Measurements from ENCODE around the gene MYOC. TPM values are rescaled to one million over a fixed set of nuclear protein-coding genes. Genes with fewer than 3 reads are reported as not detected.

MYOC gene
- total RNA-seq, 3 donors from 2014 or later = 0.75 to 3.8 (median 0.75) TPM

DNA sequence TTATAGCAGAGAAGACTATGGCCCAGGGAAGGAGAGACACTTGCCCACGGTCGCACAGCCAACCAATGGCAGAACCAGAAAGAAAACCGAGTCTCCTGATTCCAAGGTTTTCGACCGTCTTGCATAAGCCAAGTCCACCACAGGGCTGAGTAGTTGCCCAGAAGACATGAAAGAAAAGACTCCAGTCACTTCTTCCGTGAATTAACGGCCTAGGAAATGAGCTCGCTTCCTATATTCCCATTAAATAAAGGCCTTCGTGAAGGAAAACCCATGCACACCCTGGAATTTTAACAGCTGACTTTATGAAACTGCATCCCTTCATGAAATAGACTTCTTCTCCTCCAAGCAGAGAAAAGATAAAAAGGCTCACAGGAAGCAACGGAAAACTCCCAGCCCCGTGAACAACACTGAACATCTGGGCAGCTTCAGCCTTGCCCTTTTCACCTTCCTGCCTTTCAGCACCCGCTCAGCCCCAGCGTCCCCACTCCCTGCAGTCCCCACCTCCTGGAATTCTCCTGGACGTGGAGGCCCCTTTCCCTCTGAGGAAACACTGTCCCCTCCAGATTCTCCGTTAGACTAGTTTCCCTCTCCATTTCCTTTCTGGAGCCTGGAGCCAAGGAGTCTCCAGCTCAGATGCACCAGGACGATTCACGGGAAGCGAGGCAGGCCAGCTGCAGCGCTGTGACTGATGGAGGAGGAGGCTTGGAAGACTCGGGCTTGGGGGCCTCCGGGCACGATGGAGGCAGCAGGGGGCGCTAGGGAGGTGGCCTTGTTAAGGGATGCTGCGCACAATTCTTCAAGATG is 2.7 kb upstream of the MYOC start:
- Histone ChIP-seq H3K36me3 (ENCODE audit: low read depth) (no peaks in the 10 kb centered on the region), H3K4me3 (no peak overlapping the region), H3K9me3 (no peaks in the 10 kb centered on the region), H3K4me1 (ENCODE audit: low read depth) (no peaks in the 10 kb centered on the region)
- DNase-seq (peak; percentile 62 to 71 (median 63)), ATAC-seq (peak; percentile 62)
- TF ChIP-seq, protein P1, sequence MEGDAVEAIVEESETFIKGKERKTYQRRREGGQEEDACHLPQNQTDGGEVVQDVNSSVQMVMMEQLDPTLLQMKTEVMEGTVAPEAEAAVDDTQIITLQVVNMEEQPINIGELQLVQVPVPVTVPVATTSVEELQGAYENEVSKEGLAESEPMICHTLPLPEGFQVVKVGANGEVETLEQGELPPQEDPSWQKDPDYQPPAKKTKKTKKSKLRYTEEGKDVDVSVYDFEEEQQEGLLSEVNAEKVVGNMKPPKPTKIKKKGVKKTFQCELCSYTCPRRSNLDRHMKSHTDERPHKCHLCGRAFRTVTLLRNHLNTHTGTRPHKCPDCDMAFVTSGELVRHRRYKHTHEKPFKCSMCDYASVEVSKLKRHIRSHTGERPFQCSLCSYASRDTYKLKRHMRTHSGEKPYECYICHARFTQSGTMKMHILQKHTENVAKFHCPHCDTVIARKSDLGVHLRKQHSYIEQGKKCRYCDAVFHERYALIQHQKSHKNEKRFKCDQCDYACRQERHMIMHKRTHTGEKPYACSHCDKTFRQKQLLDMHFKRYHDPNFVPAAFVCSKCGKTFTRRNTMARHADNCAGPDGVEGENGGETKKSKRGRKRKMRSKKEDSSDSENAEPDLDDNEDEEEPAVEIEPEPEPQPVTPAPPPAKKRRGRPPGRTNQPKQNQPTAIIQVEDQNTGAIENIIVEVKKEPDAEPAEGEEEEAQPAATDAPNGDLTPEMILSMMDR (IDR thresholded peaks at IDR 0.05) = peak; percentile 20
- intact Hi-C loops (cut with DNase I, micrococcal nuclease) = loop anchor here in 1 of 2 donors (10.0 kb wide), 1 partner anchor 60 kb away; no protein-coding TSS in a partner anchor

DNA sequence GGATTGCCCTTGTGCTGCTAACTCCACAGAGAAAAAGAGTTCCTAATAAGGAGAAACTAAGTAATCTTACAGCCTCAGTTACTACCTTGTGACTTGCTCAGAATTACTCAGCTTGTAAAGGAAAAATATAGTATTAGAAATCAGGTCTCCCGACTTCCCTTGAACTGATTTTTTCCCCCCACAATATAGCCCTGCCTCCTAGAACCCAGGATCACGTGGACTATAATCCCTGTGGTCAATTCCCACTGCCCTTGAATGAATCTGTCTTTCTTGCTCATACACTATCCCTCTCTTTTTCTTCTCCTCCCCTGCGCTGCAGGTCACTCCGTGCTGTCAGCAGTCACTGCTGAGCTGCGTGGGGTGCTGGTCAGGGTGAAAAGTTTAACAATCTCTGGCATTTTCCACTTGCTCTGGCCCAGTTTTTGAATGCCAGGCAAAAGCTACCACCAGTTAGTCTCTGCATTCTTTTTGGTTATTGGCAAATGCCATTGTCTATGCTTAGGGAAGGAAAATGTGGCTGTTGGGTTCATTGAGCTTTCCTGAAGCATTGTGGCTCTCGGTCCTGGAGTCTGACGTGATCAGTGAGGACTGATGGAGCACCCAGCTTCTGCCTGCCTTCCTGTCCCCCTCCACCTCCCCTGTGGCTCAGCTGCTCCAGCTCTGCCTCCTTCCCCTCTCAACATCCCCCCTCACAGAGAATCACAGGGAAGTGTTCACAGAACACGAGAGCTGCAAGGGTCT is 1.9 kb upstream of the MYOC start:
- no peaks in the 10 kb centered on the region for H3K4me1 ChIP-seq (ENCODE audit: low read depth)
- DNase-seq = no peak

DNA sequence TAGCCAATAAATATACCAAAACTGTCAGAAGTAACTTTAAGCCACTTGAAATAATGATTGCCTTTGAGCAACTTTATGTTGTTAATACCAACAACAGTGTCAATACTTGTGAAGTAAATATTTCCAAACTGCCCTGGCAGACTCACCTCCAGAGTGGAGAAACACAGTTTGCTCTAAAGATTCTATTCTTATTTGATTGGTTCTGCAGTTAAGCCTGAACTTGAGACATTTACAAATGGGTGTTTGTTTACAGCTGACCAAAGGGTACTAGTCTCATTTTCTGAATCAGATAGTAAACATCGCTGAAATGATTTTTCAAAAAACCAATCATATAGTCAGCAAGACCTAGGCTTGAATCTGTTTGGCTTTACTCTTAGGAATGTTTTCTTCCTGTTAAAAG is 1.3 kb upstream of the MYOC start:
- H3K36me3 ChIP-seq (ENCODE audit: low read depth) = no peaks in the 10 kb centered on the region
- no peak for ATAC-seq
- no peaks in the 10 kb centered on the region for H3K9me3 ChIP-seq
- TF ChIP-seq, protein P1 (IDR thresholded peaks at IDR 0.05) = no peak
- no peaks in the 10 kb centered on the region for H3K4me1 ChIP-seq (ENCODE audit: low read depth)
- intact Hi-C loops (cut with DNase I, micrococcal nuclease) = loop anchor here in 1 of 2 donors (10.0 kb wide), 1 partner anchor 61 kb away; no protein-coding TSS in a partner anchor
- H3K4me3 ChIP-seq = no peak overlapping the region
- no peak for DNase-seq

More for the DNA sequence above, 1.9 kb upstream of the MYOC start:
- TF ChIP-seq, protein P1 (IDR thresholded peaks at IDR 0.05) = no peak
- no peaks in the 10 kb centered on the region for H3K36me3 ChIP-seq (ENCODE audit: low read depth)
- no peaks in the 10 kb centered on the region for H3K9me3 ChIP-seq
- intact Hi-C loops (cut with DNase I, micrococcal nuclease) = loop anchor here in 1 of 2 donors (10.0 kb wide), 1 partner anchor 60 kb away; no protein-coding TSS in a partner anchor
- no peak overlapping the region for H3K4me3 ChIP-seq
- ATAC-seq = no peak

DNA sequence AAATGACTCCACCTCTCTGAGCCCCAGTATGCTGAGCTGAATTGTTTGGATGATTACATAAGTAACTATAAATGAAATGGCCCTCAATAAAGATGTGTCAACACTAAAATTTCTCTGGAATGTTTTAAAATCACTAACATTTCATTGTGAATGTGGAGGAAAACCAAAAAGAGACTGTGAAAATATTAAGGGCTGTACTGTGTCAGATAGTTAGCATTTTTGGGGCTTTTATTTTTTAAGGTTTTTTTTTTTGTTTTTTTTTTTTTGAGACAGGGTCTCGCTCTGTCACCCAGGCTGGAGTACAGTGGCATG is 6.3 kb downstream of the MYOC start:
- Histone ChIP-seq H3K36me3 (ENCODE audit: low read depth) (no peaks in the 10 kb centered on the region), H3K4me3 (no peak overlapping the region), H3K4me1 (ENCODE audit: low read depth) (no peaks in the 10 kb centered on the region), H3K9me3 (no peaks in the 10 kb centered on the region)
- intact Hi-C loops (cut with DNase I, micrococcal nuclease) = loop anchor here in 1 of 2 donors (10.0 kb wide), 1 partner anchor 339 kb away; no protein-coding TSS in a partner anchor
- DNase-seq = no peak
- TF ChIP-seq, protein P1 (IDR thresholded peaks at IDR 0.05) = no peak
- no peak for ATAC-seq

DNA sequence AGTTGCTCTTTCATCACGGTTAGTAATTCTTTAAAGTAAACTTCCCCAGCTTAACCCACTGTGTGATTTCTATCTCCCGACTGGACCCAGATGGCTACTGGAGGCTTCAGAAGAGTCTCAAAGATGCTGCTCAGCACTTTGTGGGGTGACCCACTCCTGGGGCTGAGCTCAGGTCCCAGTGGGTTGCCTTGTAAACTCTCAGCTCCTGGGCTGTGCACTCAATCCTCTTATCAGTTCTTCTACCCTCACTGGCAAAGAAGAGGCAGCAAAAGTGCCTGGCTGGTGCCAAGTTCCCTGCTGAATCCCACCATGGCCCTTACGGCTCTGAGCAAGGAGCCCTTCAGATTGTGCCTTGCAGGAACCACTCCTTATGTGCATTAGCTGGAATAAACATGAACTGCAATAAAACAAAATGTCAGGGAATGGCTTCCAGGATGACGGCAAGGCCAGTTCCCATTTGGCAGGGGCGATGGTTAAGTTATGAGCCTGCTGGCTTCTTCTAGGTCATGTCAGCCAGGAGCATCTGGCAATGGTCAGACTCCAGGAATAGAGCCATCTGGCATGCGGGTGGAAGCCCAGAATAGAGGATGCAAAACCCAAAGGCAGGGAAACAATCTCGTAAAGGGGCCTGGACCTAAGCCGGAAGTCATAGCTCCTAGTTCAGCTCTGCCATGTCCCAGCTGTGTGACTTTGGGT is 6.8 kb downstream of the MYOC start:
- intact Hi-C loops (cut with DNase I, micrococcal nuclease) = loop anchor here in 1 of 2 donors (10.0 kb wide), 1 partner anchor 339 kb away; no protein-coding TSS in a partner anchor
- no peak overlapping the region for H3K4me3 ChIP-seq
- peak in 2 of 3 donors; percentile 35 to 39 for DNase-seq
- H3K4me1 ChIP-seq (ENCODE audit: low read depth) = no peaks in the 10 kb centered on the region
- TF ChIP-seq, protein P1 (IDR thresholded peaks at IDR 0.05) = no peak
- H3K9me3 ChIP-seq = no peaks in the 10 kb centered on the region
- ATAC-seq = peak; percentile 48
- H3K36me3 ChIP-seq (ENCODE audit: low read depth) = no peaks in the 10 kb centered on the region

Measured in mucosa of descending colon (tissue), 3 donors.